ENCODE data around the gene TNFRSF12A. TPM values are rescaled to one million over a fixed set of nuclear protein-coding genes. Genes with fewer than 3 reads are reported as not detected.

Gene TNFRSF12A
- total and polyA plus RNA-seq, 2 of the 13 experiments (the other 11 are each of a cell fraction or from before 2014, with no cell fraction given): 61.9 to 66.0 TPM

GRCh38 chr16:3065069-3065741 is 45.0 kb downstream of the TNFRSF12A start, which contains the start of gene IL32 (continued):
- TF ChIP-seq TCF12 (IDR thresholded peaks at IDR 0.05) (no peak), TCF12 (CRISPR knock-in tag; IDR thresholded peaks at IDR 0.05) (0 out of 2 replicates have a peak, but pooled peaks have one; percentile 16), NFATC3 (CRISPR knock-in tag; IDR thresholded peaks at IDR 0.05) (no peak), HMGXB4 (CRISPR knock-in tag; IDR thresholded peaks at IDR 0.05; ENCODE audit: borderline replicate concordance in 1 of 2, low read depth in 1 of 2) (peak in 1 of 2 experiments; percentile 60; a peak in 2 of 4 replicates), KDM2A (CRISPR knock-in tag; IDR thresholded peaks at IDR 0.05; ENCODE audit: borderline replicate concordance, low read depth) (peak; percentile 65), SP4 (CRISPR knock-in tag; IDR thresholded peaks at IDR 0.05) (peak; percentile 42), KDM5A (IDR thresholded peaks at IDR 0.05; ENCODE audit: borderline replicate concordance, low read length) (no peak; the same call in 1 of the 2 replicates), GATAD1 (CRISPR knock-in tag; IDR thresholded peaks at IDR 0.05) (peak; percentile 73), PHF21A (CRISPR knock-in tag; IDR thresholded peaks at IDR 0.05) (peak; percentile 84), HNF4A (CRISPR knock-in tag; IDR thresholded peaks at IDR 0.05) (peak; percentile 97), ZNF670 (CRISPR knock-in tag; IDR thresholded peaks at IDR 0.05; ENCODE audit: borderline replicate concordance) (0 out of 2 replicates have a peak, but pooled peaks have one; percentile 28), ATF6 (CRISPR knock-in tag; conservative IDR thresholded peaks at IDR 0.05) (no peak), RARA (CRISPR knock-in tag; IDR thresholded peaks at IDR 0.05) (peak; percentile 44), GMEB2 (CRISPR knock-in tag; IDR thresholded peaks at IDR 0.05; ENCODE audit: low read depth) (no peak)
- TF ChIP-seq, protein P1, sequence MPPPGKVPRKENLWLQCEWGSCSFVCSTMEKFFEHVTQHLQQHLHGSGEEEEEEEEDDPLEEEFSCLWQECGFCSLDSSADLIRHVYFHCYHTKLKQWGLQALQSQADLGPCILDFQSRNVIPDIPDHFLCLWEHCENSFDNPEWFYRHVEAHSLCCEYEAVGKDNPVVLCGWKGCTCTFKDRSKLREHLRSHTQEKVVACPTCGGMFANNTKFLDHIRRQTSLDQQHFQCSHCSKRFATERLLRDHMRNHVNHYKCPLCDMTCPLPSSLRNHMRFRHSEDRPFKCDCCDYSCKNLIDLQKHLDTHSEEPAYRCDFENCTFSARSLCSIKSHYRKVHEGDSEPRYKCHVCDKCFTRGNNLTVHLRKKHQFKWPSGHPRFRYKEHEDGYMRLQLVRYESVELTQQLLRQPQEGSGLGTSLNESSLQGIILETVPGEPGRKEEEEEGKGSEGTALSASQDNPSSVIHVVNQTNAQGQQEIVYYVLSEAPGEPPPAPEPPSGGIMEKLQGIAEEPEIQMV (CRISPR knock-in tag; IDR thresholded peaks at IDR 0.05; ENCODE audit: low read depth): 0 out of 2 replicates have a peak, but pooled peaks have one; percentile 21
- TF ChIP-seq, protein P2, sequence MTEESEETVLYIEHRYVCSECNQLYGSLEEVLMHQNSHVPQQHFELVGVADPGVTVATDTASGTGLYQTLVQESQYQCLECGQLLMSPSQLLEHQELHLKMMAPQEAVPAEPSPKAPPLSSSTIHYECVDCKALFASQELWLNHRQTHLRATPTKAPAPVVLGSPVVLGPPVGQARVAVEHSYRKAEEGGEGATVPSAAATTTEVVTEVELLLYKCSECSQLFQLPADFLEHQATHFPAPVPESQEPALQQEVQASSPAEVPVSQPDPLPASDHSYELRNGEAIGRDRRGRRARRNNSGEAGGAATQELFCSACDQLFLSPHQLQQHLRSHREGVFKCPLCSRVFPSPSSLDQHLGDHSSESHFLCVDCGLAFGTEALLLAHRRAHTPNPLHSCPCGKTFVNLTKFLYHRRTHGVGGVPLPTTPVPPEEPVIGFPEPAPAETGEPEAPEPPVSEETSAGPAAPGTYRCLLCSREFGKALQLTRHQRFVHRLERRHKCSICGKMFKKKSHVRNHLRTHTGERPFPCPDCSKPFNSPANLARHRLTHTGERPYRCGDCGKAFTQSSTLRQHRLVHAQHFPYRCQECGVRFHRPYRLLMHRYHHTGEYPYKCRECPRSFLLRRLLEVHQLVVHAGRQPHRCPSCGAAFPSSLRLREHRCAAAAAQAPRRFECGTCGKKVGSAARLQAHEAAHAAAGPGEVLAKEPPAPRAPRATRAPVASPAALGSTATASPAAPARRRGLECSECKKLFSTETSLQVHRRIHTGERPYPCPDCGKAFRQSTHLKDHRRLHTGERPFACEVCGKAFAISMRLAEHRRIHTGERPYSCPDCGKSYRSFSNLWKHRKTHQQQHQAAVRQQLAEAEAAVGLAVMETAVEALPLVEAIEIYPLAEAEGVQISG (CRISPR knock-in tag; IDR thresholded peaks at IDR 0.05): 0 out of 2 replicates have a peak, but pooled peaks have one; percentile 49
- TF ChIP-seq, protein P3, sequence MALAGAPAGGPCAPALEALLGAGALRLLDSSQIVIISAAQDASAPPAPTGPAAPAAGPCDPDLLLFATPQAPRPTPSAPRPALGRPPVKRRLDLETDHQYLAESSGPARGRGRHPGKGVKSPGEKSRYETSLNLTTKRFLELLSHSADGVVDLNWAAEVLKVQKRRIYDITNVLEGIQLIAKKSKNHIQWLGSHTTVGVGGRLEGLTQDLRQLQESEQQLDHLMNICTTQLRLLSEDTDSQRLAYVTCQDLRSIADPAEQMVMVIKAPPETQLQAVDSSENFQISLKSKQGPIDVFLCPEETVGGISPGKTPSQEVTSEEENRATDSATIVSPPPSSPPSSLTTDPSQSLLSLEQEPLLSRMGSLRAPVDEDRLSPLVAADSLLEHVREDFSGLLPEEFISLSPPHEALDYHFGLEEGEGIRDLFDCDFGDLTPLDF (CRISPR knock-in tag; IDR thresholded peaks at IDR 0.05): no peak

Measured in HepG2 (cell line).